ENCODE data around the gene MAS1.
A peak's percentile ranks its signal among the peaks of the same experiment; 100 is the strongest.

Gene MAS1

GRCh38 chr6:159880412-159880975 lies 10.3 kb upstream of the MAS1 start:
- DNase-seq: no peak

- no peak for DNase-seq
These were observed 6.1 kb upstream of the MAS1 start for GRCh38 chr6:159884720-159885119.

- DNase-seq: no peak
These were observed 4.5 kb upstream of the MAS1 start for GRCh38 chr6:159886270-159886669.

- DNase-seq: no peak
These were observed 3.6 kb upstream of the MAS1 start for GRCh38 chr6:159887146-159887545.

- DNase-seq: no peak
These were observed 3.0 kb upstream of the MAS1 start for GRCh38 chr6:159887761-159888160.

- DNase-seq: no peak
These were observed 587 bp upstream of the MAS1 start for GRCh38 chr6:159890201-159890600.

GRCh38 chr6:159892053-159892452 lies 1.3 kb downstream of the MAS1 start:
- no peak for DNase-seq

GRCh38 chr6:159893064-159893463 lies 2.3 kb downstream of the MAS1 start:
- DNase-seq: no peak

GRCh38 chr6:159894991-159895390 lies 4.2 kb downstream of the MAS1 start:
- DNase-seq: no peak

GRCh38 chr6:159897603-159898002 lies 6.8 kb downstream of the MAS1 start:
- no peak for DNase-seq

GRCh38 chr6:159898519-159898918 lies 7.7 kb downstream of the MAS1 start:
- no peak for DNase-seq

- no peak for DNase-seq
These were observed 9.4 kb downstream of the MAS1 start for GRCh38 chr6:159899994-159900745.

GRCh38 chr6:159902620-159903019 lies 11.8 kb downstream of the MAS1 start:
- DNase-seq: no peak

- no peak for DNase-seq
These were observed 13.7 kb downstream of the MAS1 start for GRCh38 chr6:159904497-159904911.

GRCh38 chr6:159906400-159906799 lies 15.6 kb downstream of the MAS1 start:
- no peak for DNase-seq

- peak; percentile 80 for DNase-seq
These were observed 17.7 kb downstream of the MAS1 start for GRCh38 chr6:159908535-159908934.

GRCh38 chr6:159908979-159909378 lies 18.2 kb downstream of the MAS1 start:
- DNase-seq: no peak

- no peak for DNase-seq
These were observed 19.6 kb downstream of the MAS1 start for GRCh38 chr6:159910342-159910741.

GRCh38 chr6:159913375-159913774 lies 22.6 kb downstream of the MAS1 start:
- DNase-seq: no peak

- no peak for DNase-seq
These were observed 23.2 kb downstream of the MAS1 start for GRCh38 chr6:159913862-159914564.

- no peak for DNase-seq
These were observed 23.8 kb downstream of the MAS1 start for GRCh38 chr6:159914565-159914923.

GRCh38 chr6:159915397-159915796 lies 24.6 kb downstream of the MAS1 start:
- no peak for DNase-seq

- no peak for DNase-seq
These were observed 25.4 kb downstream of the MAS1 start for GRCh38 chr6:159916237-159916636.

- DNase-seq: no peak
These were observed 26.0 kb downstream of the MAS1 start for GRCh38 chr6:159916752-159917151.

Measured in suppressor macrophage treated with lipopolysaccharide for 4 hours (primary cell).